Endothelial cell of umbilical vein (primary cell): ENCODE results near the gene ANXA4. TPM values are rescaled to one million over a fixed set of nuclear protein-coding genes. Genes with fewer than 3 reads are reported as not detected.

Experiments
- BruUV-seq: library from RNA; stranded (reverse); fragments of 400-500 nt; replicated peaks from 2 replicates; lab custom pipeline; 2021; lab: Mats Ljungman, UMichigan
- CTCF ChIA-PET: fragments of 300-600, 350-600 bp; sonication (Branson Sonifier 250); formaldehyde crosslinking; loops from one replicate; lab custom pipeline; 2021; ENCODE audit warnings: antibody characterized with exemption, inconsistent platforms; lab: Charles Lee
- POLR2A ChIA-PET: fragments of 300-600, 350-600 bp; sonication (Branson Sonifier 250); formaldehyde crosslinking; loops from one replicate; lab custom pipeline; 2021; ENCODE audit warnings: antibody characterized with exemption, inconsistent platforms; lab: Charles Lee
- DNase-seq: peaks from one replicate; pipeline ENCODE4 v3.0.0-alpha.2; 2011; ENCODE audit warnings: low read depth, low spot score
- FAIRE-seq: peaks from 2 replicates; lab custom pipeline; 2011; peaks lifted over from hg19 to GRCh38; lab: Jason Lieb, UNC
- H2AFZ ChIP-seq: 2 replicates; pipeline ENCODE4 v1.6.0; 2012; ENCODE audit warnings: low read depth, low read length, control low read depth, inconsistent platforms
- H3K27ac ChIP-seq: 2 replicates; pipeline ENCODE4 v1.5.1; 2011; ENCODE audit warnings: low read depth, mild to moderate bottlenecking, control low read depth, low read length, moderate library complexity; ENCODE audit not compliant: insufficient read depth
- H3K27me3 ChIP-seq, 2 experiments: 2 replicates each; pipeline versions ENCODE4 v1.6.0 to v1.6.1; 2011; ENCODE audit warnings: low read length in 2 of 2, mixed read lengths in 1 of 2; ENCODE audit not compliant: control insufficient read depth in 2 of 2, insufficient read depth in 2 of 2
- H3K36me3 ChIP-seq, 2 experiments: 2 replicates in 1 of 2; 3 replicates in 1 of 2; pipeline ENCODE4 v1.5.1; 2011; ENCODE audit warnings: low read length in 2 of 2, mild to moderate bottlenecking in 1 of 2, moderate library complexity in 1 of 2; ENCODE audit not compliant: control insufficient read depth in 2 of 2, insufficient read depth in 2 of 2; ENCODE audit errors: extremely low read depth in 1 of 2
- H3K4me1 ChIP-seq: 3 replicates; pipeline ENCODE4 v1.5.1; 2011; ENCODE audit warnings: mild to moderate bottlenecking, low read length; ENCODE audit not compliant: control insufficient read depth, insufficient read depth; ENCODE audit errors: extremely low read depth
- H3K4me2 ChIP-seq: 2 replicates; pipeline ENCODE4 v1.6.1; 2011; ENCODE audit warnings: low read length, control low read depth, mixed read lengths; ENCODE audit not compliant: insufficient read depth
- H3K4me3 ChIP-seq, 3 experiments: fragments of 200-600 bp in 1 of 3; sonication (generic), shearing (Covaris generic) in 1 of 3; replicated peaks in 1 of 3; 2 replicates each; pipeline ENCODE4 v1.5.1; 2011 to 2016; ENCODE audit warnings: control low read depth in 3 of 3, low read length in 3 of 3, mild to moderate bottlenecking in 2 of 3, inconsistent platforms in 1 of 3, low read depth in 1 of 3, moderate library complexity in 1 of 3; ENCODE audit not compliant: insufficient read depth in 1 of 3
- H3K79me2 ChIP-seq: 2 replicates; pipeline ENCODE4 v1.6.0; 2012; ENCODE audit warnings: low read length, inconsistent platforms; ENCODE audit not compliant: control insufficient read depth, insufficient read depth
- H3K9ac ChIP-seq: replicated peaks from 2 replicates; pipeline ENCODE3; 2011; ENCODE audit warnings: low read length, control low read depth; ENCODE audit not compliant: insufficient read depth; ENCODE audit errors: extremely low read depth
- H3K9me1 ChIP-seq: replicated peaks from 3 replicates; pipeline ENCODE4 v1.6.0; 2011; ENCODE audit warnings: mild to moderate bottlenecking, low read length; ENCODE audit not compliant: control insufficient read depth, insufficient read depth; ENCODE audit errors: extremely low read depth
- H3K9me3 ChIP-seq: replicated peaks from 2 replicates; pipeline ENCODE4 v1.5.1; 2012; ENCODE audit warnings: low read length, inconsistent platforms; ENCODE audit not compliant: control insufficient read depth, insufficient read depth
- H4K20me1 ChIP-seq: replicated peaks from 2 replicates; pipeline ENCODE3; 2011; ENCODE audit warnings: mild to moderate bottlenecking, low read length; ENCODE audit not compliant: control insufficient read depth, insufficient read depth; ENCODE audit errors: extremely low read depth
- EZH2 ChIP-seq: IDR thresholded peaks from 2 replicates; pipeline ENCODE4 v1.6.1; 2012; ENCODE audit warnings: borderline replicate concordance, low read depth, mild to moderate bottlenecking, moderate library complexity, low read length, inconsistent platforms; ENCODE audit not compliant: severe bottlenecking
- FOS ChIP-seq: IDR thresholded peaks from 2 replicates; pipeline ENCODE4 v1.6.1; 2011; ENCODE audit warnings: mild to moderate bottlenecking, low read length, moderate library complexity, borderline replicate concordance; ENCODE audit not compliant: insufficient read depth
- GATA2 ChIP-seq: IDR thresholded peaks from 2 replicates; pipeline ENCODE4 v1.7.0; 2011; ENCODE audit warnings: low read depth, mild to moderate bottlenecking, moderate library complexity, mixed read lengths, low read length; ENCODE audit not compliant: insufficient read length, insufficient read depth
- JUN ChIP-seq: IDR thresholded peaks from 2 replicates; pipeline ENCODE4 v1.6.1; 2011; ENCODE audit warnings: borderline replicate concordance, low read depth; ENCODE audit not compliant: insufficient read length, insufficient read depth
- MAX ChIP-seq: IDR thresholded peaks from 2 replicates; pipeline ENCODE4 v1.6.1; 2011; ENCODE audit not compliant: insufficient read depth, insufficient read length
- MYC ChIP-seq: IDR thresholded peaks from one replicate; pipeline ENCODE4 v1.6.1; 2011; ENCODE audit warnings: mild to moderate bottlenecking, low read depth, low read length
- POLR2A ChIP-seq: IDR thresholded peaks from 2 replicates; pipeline ENCODE4 v1.6.1; 2012; ENCODE audit warnings: low read depth, mild to moderate bottlenecking, control low read depth, low read length
- POLR2AphosphoS5 ChIP-seq: IDR thresholded peaks from 2 replicates; pipeline ENCODE4 v1.6.1; 2012; ENCODE audit warnings: low read depth, mild to moderate bottlenecking, control low read depth, low read length, moderate library complexity; ENCODE audit not compliant: insufficient read depth
- dilution Hi-C: fragments of 300-500 bp; cut with MboI; formaldehyde crosslinking; loops from one replicate; pipeline ENCODE4 v1.15.0; 2019; ENCODE audit warnings: low sequenced_read_pairs; ENCODE audit not compliant: extremely low pct_ligation_motif_present
- intact Hi-C: fragments of 100-400 bp; cut with micrococcal nuclease; formaldehyde crosslinking; loops from one replicate; pipeline ENCODE4 v1.10.0; 2022
- polyA plus RNA-seq, 4 experiments: library from polyadenylated mRNA; depleted of rRNA in 3 of 4; stranded (reverse) in 3 of 4; unstranded in 1 of 4; fragments of >200 nt; gene quantifications; 2 replicates each; pipeline versions ENCODE4 v1.2.1 to v1.2.3, GENCODE V29; 2011 to 2012; ENCODE audit warnings: missing spikeins in 1 of 4
- total RNA-seq: library from RNA; stranded (reverse); gene quantifications from 2 replicates; pipeline ENCODE4 v1.2.3, GENCODE V29; 2021
- TF ChIP-seq, protein P1 (sequence below), 2 donors: IDR thresholded peaks; 1 replicate in 1 of 2; 2 replicates in 1 of 2; pipeline ENCODE4 v1.5.1; 2011; ENCODE audit warnings: low read length in 2 of 2, mild to moderate bottlenecking in 2 of 2, moderate library complexity in 2 of 2, control low read depth in 1 of 2, inconsistent platforms in 1 of 2, low read depth in 1 of 2; ENCODE audit not compliant: insufficient read depth in 1 of 2; ENCODE audit errors: extremely low read depth in 1 of 2

Gene ANXA4
- total and polyA plus RNA-seq, 2 donors (not counting 3 experiments of a cell fraction or from before 2014, with no cell fraction given): 29.4 to 79.6 TPM

DNA sequence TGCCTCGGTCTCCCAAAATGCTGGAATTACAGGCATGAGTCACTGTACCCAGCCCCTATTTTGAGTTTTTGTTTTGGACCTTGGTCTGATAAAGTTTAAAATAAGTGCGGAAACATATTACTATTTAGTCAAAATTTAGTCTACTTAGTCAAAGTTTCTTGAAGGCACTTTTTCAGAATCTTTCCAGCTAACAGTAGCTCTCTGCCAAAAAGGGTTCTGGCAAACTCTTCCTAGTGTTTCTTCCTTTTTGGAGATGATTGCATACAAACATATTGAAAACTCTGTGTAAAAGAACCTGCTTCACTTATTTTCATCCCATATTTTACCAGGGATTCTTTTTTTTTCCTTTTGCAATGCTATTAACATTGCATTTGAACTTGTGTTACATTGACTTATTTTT lies 116.3 kb downstream of the ANXA4 start:
- Histone ChIP-seq H3K9ac (no peak overlapping the region), H3K27ac (no peak overlapping the region), H3K36me3 (no peaks in the 10 kb centered on the region), H4K20me1 (no peaks in the 10 kb centered on the region), H3K4me2 (no peak overlapping the region), H2AFZ (no peak overlapping the region), H3K4me1 (no peaks in the 10 kb centered on the region), H3K9me1 (peaks cover 2% of the 10 kb centered on the region), H3K79me2 (no peaks in the 10 kb centered on the region), H3K4me3 (no peak overlapping the region), H3K27me3 (no peaks in the 10 kb centered on the region), H3K9me3 (no peaks in the 10 kb centered on the region)
- BruUV-seq: no TSS peak
- DNase-seq (no peak), FAIRE-seq (no peak)
- ChIA-PET POLR2A (no interaction called here), CTCF (interaction anchor here (1.6 kb wide), 1 partner anchor 133 kb away, joined by 10 read pairs; no protein-coding TSS in a partner anchor)
- intact Hi-C loops (no loop called here), dilution Hi-C loops (no loop called here)
- no peak for TF ChIP-seq GATA2
- TF ChIP-seq, protein P1, sequence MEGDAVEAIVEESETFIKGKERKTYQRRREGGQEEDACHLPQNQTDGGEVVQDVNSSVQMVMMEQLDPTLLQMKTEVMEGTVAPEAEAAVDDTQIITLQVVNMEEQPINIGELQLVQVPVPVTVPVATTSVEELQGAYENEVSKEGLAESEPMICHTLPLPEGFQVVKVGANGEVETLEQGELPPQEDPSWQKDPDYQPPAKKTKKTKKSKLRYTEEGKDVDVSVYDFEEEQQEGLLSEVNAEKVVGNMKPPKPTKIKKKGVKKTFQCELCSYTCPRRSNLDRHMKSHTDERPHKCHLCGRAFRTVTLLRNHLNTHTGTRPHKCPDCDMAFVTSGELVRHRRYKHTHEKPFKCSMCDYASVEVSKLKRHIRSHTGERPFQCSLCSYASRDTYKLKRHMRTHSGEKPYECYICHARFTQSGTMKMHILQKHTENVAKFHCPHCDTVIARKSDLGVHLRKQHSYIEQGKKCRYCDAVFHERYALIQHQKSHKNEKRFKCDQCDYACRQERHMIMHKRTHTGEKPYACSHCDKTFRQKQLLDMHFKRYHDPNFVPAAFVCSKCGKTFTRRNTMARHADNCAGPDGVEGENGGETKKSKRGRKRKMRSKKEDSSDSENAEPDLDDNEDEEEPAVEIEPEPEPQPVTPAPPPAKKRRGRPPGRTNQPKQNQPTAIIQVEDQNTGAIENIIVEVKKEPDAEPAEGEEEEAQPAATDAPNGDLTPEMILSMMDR (IDR thresholded peaks at IDR 0.05; ENCODE audit: extremely low read depth in 1 of 2, insufficient read depth in 1 of 2, low read depth in 1 of 2, low read length in 2 of 2): no peak
- no peak for TF ChIP-seq MYC
- no peak for TF ChIP-seq POLR2A

DNA sequence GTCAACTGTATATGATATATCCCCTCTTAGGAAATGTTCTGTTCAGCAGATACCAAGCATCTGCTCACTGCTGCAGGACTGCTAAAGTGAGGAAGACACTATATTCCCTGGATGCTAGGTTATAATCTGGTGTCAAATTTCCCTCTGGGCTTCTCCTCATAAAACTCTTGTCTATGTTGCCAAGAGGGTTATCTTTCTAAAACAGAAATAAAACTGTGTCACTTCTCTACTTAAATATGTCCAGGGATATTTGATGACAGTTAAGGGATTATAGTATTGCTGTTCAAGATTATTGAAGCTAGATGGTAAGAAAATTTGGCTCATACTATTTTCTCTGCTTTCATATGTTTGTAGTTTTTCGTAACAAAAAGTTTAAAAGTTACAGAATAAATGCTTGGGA lies 121.4 kb downstream of the ANXA4 start:
- H3K9me1 ChIP-seq: no peaks in the 10 kb centered on the region
- H3K79me2 ChIP-seq: no peaks in the 10 kb centered on the region
- no peaks in the 10 kb centered on the region for H3K4me1 ChIP-seq
- H3K9ac ChIP-seq: no peak overlapping the region
- FAIRE-seq (peak; percentile 49), DNase-seq (no peak)
- H4K20me1 ChIP-seq: no peaks in the 10 kb centered on the region
- no peak overlapping the region for H3K4me3 ChIP-seq
- intact Hi-C loops: no loop called here
- no peak overlapping the region for H3K4me2 ChIP-seq
- ChIA-PET CTCF (interaction anchor here (1.2 to 4.3 kb wide), 4 partner anchors 8 to 139 kb away, joined by 3 to 26 read pairs (median 4); partner anchors contain the start of gene SNRNP27), POLR2A (no interaction called here)
- H3K36me3 ChIP-seq: peaks cover 3 to 15% of the 10 kb centered on the region in 2 experiments
- H2AFZ ChIP-seq: no peak overlapping the region
- no TSS peak for BruUV-seq
- H3K9me3 ChIP-seq: no peaks in the 10 kb centered on the region
- TF ChIP-seq EZH2 (no peak), POLR2A (no peak), JUN (no peak), MYC (no peak), FOS (no peak), GATA2 (no peak), MAX (no peak), POLR2AphosphoS5 (no peak)
- TF ChIP-seq, protein P1 (IDR thresholded peaks at IDR 0.05; ENCODE audit: extremely low read depth in 1 of 2, insufficient read depth in 1 of 2, low read depth in 1 of 2, low read length in 2 of 2): no peak
- H3K27me3 ChIP-seq: no peaks in the 10 kb centered on the region
- H3K27ac ChIP-seq: no peak overlapping the region
- dilution Hi-C loops: no loop called here
